NK-92 (cell line): ENCODE data around the gene AHDC1.

Experiments
- DNase-seq: peaks from one replicate; lab custom pipeline; 2025; ENCODE audit not compliant: unreplicated experiment; lab: John Stamatoyannopoulos, UW

Gene AHDC1

GRCh38 chr1:27599605-27600497 is 4.1 kb downstream of the AHDC1 start:
- DNase-seq, result no peak

GRCh38 chr1:27598902-27599528 is 4.9 kb downstream of the AHDC1 start:
- no peak for DNase-seq

DNA sequence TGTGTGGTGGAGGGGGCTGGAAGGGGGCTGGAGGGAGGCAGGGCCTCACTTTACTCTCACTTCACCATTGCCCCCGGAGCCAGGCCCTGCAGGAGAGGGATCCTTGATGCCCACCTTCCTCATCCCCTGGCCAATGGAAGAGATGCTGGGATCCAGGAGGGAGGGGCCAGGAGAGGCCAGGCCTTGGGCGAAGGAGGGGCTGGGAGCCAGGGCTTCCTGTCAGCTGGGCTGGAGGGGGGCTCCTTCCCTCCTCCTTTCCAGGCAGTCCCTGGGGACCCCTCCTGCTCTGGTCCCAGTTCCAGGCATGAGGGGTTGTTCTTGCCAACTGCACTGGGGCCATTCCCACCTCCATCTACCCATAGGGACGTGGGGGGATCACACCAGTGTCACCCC is 5.7 kb downstream of the AHDC1 start:
- DNase-seq, result no peak

DNA sequence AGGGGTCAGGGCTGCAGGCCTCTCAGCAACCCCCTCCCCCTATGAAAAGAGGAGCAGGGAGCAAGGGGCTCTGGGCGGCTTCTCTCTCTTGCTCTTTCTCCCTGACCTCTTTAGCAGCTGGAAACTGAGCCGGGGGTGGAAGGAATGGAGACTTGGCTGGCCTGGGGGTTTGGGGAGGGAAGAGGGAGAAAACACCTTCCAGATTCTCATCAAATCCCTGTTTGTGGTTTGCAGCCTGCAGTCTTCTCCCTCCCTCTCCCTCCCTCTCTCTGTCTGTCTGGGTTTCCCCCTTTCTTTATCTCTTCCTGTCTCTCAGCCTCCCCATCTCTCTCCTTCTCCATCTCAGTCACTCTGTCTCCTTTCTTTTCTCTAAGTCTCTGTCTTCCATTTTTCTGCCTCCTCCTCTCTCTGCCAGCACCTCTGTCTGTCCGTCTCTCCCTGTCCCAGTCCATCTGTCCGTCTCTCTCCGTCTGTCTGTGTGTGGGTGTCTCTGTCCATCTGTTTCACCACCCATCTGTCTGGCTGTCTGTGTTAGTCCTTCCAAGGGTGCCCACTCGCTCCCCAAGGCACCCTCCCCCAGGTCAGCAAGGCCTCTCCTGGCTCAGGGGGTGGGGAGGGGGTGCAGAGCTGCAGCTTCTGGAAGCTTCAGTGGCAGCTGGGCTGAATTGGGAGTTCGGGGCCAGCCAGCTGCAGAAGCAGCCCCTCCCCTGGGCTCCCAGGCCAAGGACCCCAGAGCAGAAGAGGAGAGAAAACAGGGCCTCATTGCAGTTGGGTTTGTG is 6.2 kb downstream of the AHDC1 start:
- no peak for DNase-seq

DNA sequence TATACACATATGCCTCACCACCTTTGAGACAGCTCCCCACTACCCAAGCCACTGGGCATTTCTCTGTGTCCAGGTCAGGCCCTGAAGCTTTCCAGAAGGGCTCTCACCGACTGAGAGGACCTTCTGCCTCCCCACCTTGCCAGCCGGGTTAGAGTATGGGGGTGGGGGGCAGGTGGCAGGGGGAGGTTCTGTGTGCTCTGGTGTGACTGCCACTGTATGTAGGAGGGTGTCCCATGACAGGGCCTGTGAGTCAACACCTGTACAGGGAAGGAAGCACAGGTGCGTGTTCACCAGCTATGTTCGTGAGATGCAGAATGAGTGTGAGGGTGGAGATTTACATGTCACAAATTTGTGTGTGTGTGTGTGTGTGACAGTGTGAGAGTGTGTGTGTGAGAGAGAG is 7.0 kb downstream of the AHDC1 start:
- no peak for DNase-seq

DNA sequence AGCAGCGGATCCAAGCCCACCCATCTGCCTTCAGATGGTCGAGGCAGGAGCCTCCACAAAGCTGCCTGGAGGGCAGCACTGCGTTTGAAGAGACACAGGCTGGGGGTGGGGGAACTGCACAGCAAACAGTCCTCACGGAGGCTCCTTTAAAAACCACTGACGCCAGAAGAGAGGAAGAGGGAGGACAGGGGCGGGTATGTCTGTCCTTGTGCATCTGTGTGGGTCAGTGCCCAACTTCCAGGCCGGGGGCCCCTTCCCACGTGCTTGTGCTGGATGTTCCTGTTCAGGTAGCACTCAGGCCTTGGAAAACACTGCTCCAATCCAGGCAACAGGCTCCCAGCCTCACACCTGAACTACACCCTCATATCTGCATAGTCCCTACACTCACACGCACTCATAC is 7.7 kb downstream of the AHDC1 start:
- no peak for DNase-seq

DNA sequence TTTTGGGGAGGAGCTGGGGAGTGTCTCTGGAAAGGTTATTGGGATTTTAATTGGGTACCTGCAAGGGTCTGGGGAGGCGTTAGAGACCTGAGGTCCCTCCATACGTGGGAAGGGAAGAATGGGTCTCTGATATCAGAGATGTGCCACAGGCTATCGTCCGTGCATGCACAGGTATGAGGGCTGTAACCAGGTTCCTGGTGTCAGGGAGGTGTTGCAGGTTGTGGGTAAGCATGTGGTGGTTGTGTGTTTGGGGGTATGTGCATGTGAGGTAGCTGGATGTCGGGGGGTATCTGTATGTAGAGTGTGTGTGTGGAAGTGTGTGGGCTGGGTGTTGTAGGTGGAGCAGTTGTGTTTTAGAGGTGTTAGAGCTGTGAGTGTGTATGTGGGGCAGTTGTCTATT is 8.3 kb downstream of the AHDC1 start:
- no peak for DNase-seq

DNA sequence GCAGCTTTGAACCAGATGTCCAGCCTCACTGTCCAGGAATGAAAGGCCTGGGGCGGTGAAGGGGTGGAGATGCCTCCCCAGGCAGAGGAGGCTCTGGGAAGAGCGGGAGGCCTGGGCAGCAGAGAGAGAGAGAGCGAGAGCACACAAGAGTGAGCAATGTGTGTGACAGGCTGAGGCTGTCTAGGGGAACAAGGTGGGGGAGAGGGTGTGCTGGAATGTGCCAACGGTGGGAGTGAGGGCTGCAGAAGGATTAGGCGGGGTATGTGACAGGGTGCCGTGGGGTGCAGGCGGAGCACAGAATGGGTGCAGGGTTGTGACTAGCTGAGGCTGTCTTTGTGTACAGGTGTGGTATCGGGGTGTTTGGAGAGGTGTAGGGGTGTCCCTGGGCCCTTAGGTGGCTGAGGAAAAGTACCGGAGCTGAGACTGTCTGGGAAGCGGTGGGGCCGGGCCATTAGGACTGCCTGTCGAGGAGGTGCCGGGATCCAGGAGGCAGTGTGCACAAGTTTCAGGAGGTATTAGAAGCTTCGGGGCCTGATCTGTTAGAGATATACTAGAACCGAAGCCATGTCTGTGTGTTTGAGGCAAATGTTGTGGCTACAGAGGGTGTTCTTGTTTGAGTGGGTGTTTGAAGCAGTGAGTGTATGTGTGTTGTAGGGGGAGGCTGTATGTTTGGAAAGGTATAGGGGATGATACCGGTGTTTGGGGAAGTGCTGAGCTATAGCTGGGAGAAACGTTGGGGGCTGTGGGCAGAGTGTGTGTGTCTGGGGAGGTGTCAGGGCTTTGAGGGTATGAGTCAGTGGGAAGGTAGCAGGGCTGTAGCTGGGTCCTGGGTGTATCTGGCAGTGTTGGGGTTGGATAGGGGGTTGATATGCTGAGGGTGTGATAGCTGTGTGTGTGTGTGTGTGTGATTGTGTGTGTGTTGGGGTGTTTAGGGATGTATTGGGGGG is 9.1 kb downstream of the AHDC1 start:
- no peak for DNase-seq

- DNase-seq, result no peak
These were observed 10.0 kb downstream of the AHDC1 start for GRCh38 chr1:27593678-27594563.

- DNase-seq, result no peak
These were observed 10.8 kb downstream of the AHDC1 start for GRCh38 chr1:27592931-27593677.

GRCh38 chr1:27592232-27592930 is 11.6 kb downstream of the AHDC1 start:
- no peak for DNase-seq

- DNase-seq, result no peak
These were observed 12.3 kb downstream of the AHDC1 start for GRCh38 chr1:27591622-27592021.

- no peak for DNase-seq
These were observed 12.9 kb downstream of the AHDC1 start for GRCh38 chr1:27590917-27591508.

DNA sequence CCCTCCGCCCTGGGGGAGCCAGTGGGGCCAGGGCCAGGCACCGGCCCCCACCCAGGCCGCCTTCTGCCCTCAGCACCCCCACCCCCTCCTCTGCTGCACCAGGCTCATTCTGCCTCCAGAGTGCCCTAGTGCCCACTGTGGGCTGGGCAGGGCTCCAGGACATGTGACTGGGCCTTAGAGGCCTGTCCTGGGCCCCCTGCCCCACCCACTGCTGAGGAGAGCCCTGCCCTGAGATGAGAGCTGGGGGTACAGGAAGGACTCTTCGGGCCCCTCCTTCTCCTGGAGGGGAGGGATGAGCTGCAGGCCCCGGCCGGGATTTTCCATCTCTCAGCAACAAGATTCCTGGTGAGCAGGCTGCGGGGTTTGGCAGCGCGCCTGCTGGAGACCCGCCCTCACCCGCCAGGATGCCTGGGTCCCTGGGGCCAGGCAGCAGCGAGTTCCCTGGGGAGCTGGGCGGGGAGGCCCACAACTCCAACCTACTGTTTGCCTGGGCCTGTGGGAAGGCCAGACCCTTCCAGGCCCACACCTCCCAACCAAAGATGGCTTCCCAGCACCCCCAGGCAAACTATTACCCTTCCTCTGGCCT is 14.0 kb downstream of the AHDC1 start:
- no peak for DNase-seq

DNA sequence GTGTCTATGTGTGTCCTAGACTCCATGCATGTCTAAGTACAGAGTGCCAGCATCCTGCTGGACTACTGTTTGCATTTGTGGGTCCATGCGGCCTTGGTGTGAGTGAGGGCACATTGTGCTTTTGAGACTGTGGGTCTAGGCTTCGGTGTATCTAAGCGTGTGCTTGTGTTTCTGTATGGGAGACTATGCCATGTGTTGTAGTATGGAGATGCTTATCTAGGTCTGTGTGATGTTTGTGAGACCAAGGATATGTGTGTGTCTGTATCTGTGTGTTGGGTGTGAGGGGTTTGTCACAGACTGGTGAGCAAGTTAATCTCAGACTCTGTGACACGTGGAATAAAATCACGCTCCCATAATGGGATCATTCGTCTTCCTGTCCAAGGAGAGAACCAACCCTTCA is 14.5 kb downstream of the AHDC1 start:
- DNase-seq, result no peak

DNA sequence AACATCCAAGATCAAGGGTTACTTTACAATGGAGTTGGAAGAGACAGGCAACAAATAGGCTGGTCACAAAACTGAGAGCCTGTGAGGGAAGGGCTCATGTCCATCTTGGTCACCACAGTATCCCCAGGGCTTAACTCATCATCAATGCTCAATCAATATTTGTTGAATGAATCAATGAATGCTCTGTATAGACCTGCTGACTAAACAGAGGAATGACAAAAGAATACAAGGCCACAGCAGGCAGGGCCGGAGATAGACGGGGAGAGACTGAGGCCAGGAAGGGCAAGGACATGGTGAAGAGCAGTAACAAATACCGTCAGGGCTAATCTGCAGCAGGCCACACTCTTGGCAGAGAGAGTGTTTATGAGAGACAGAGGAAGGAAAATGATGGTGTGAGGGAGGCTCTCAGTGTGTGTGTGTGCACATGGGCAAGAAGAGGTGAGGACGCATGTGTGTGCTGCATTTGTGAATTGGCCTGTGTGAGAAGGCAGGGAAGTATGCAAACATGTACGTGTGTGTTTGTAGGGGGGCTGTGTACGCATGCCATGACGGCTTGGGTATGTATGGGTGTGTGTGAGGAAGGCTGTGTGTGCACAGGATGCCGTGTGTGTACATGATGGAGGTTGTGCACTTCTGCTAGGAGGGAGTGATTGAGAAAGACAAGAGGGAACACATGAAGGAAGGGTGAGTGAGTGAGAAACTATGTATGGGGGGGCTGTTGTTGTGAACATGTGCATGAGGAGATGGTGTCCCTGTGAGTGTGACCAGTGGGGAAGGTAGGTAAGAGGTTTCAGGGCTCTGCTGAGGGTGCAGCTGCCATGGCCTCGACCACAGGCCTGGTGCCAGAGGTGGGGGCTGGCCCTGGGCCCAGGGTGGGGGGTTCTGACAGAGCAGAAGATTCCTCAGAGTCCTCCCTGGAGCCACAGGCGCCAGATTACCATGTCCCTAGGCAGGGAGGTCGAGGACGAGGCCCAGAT is 15.4 kb downstream of the AHDC1 start:
- DNase-seq, result no peak
